ENCODE data around the gene JOSD1.

DNA sequence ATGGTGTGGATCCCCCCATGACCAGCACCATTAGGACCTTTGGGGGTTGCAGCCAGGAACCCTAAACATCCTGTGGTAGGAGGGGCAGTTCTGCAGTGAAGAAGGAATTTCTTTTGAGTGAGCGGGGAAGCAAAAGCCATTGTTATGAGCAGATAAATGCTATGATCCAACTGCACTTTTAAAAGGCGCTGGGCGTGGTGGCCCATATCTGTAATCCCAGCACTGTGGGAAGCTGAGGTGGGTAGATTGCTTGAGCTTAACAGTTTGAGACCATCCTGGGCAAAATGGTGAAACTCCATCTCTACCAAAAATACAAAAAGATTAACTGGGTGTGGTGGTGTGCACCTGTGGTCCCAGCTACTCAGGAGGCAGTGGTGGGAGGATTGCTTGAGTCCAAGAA lies 24.9 kb downstream of the JOSD1 start:
- TF ChIP-seq, protein P1, sequence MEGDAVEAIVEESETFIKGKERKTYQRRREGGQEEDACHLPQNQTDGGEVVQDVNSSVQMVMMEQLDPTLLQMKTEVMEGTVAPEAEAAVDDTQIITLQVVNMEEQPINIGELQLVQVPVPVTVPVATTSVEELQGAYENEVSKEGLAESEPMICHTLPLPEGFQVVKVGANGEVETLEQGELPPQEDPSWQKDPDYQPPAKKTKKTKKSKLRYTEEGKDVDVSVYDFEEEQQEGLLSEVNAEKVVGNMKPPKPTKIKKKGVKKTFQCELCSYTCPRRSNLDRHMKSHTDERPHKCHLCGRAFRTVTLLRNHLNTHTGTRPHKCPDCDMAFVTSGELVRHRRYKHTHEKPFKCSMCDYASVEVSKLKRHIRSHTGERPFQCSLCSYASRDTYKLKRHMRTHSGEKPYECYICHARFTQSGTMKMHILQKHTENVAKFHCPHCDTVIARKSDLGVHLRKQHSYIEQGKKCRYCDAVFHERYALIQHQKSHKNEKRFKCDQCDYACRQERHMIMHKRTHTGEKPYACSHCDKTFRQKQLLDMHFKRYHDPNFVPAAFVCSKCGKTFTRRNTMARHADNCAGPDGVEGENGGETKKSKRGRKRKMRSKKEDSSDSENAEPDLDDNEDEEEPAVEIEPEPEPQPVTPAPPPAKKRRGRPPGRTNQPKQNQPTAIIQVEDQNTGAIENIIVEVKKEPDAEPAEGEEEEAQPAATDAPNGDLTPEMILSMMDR (IDR thresholded peaks at IDR 0.05) = no peak
- TF ChIP-seq POLR2A (IDR thresholded peaks at IDR 0.05) (no peak), POLR2AphosphoS5 (IDR thresholded peaks at IDR 0.05) (no peak), EP300 (IDR thresholded peaks at IDR 0.05) (no peak)

Data from gastroesophageal sphincter (tissue), 3 donors.